ENCODE measurements around the gene RAD51B. TPM values are rescaled to one million over a fixed set of nuclear protein-coding genes. Genes with fewer than 3 reads are reported as not detected.

RAD51B gene
- total RNA-seq, 4 donors from 2014 or later: 5.0 to 31.8 (median 20.6) TPM

- H3K27me3 ChIP-seq: no peaks in the 10 kb centered on the region
- intact Hi-C loops (cut with DNase I; ENCODE audit: low total_unique reads): no loop called here
- no peaks in the 10 kb centered on the region for H3K36me3 ChIP-seq
- no peak for TF ChIP-seq POLR2A (IDR thresholded peaks at IDR 0.05)
- TF ChIP-seq POLR2AphosphoS5 (IDR thresholded peaks at IDR 0.05): no peak
- TF ChIP-seq EP300 (IDR thresholded peaks at IDR 0.05; ENCODE audit: low read depth): no peak
- no peak for TF ChIP-seq CTCF (IDR thresholded peaks at IDR 0.05)
- no peak for DNase-seq
- 67 to 70% methylated on average over 4 of the region's 4 CpGs for WGBS, 2 donors (ENCODE audit: low coverage in 1 of 2)
- H3K4me3 ChIP-seq: no peak overlapping the region
- in situ Hi-C loops (cut with MboI; ENCODE audit: low pct_ligation_motif_present in 1 of 4, low pct_unique_long_range_greater_than_20kb in 1 of 4, low sequenced_read_pairs in 3 of 4): no loop called here
- H3K27ac ChIP-seq: peak overlapping the region; percentile 61 to 82 (median 70)
- peaks cover 4 to 35% (median 7%) of the 10 kb centered on the region in 4 donors for H3K4me1 ChIP-seq
- peaks cover 3% of the 10 kb centered on the region in 2 donors for H3K9me3 ChIP-seq
Measured at GRCh38 chr14:68449561-68450181, 630.1 kb downstream of the RAD51B start.

- Histone ChIP-seq H3K4me1 (peaks cover 4 to 31% (median 7%) of the 10 kb centered on the region in 4 donors), H3K36me3 (no peaks in the 10 kb centered on the region), H3K9me3 (peaks cover 3 to 7% of the 10 kb centered on the region in 2 donors), H3K4me3 (no peak overlapping the region), H3K27ac (peak overlapping the region; percentile 58 to 82 (median 70)), H3K27me3 (no peaks in the 10 kb centered on the region)
- in situ Hi-C loops (cut with MboI; ENCODE audit: low pct_ligation_motif_present in 1 of 4, low pct_unique_long_range_greater_than_20kb in 1 of 4, low sequenced_read_pairs in 3 of 4) (no loop called here), intact Hi-C loops (cut with DNase I; ENCODE audit: low total_unique reads) (no loop called here)
- 81 to 91% methylated on average over 4 to 11 of the region's 11 CpGs for WGBS, 2 donors (ENCODE audit: low coverage in 1 of 2)
- no peak for DNase-seq
- TF ChIP-seq CTCF (IDR thresholded peaks at IDR 0.05) (no peak), POLR2AphosphoS5 (IDR thresholded peaks at IDR 0.05) (no peak), POLR2A (IDR thresholded peaks at IDR 0.05) (no peak), EP300 (IDR thresholded peaks at IDR 0.05; ENCODE audit: low read depth) (no peak)
Measured at GRCh38 chr14:68450391-68451120, 631.0 kb downstream of the RAD51B start.

- no peak overlapping the region for H3K4me3 ChIP-seq
- in situ Hi-C loops (cut with MboI; ENCODE audit: low pct_ligation_motif_present in 1 of 4, low pct_unique_long_range_greater_than_20kb in 1 of 4, low sequenced_read_pairs in 3 of 4): no loop called here
- H3K27ac ChIP-seq: peak overlapping the region; percentile 58 to 82 (median 70)
- intact Hi-C loops (cut with DNase I; ENCODE audit: low total_unique reads): no loop called here
- H3K9me3 ChIP-seq: peaks cover 3 to 7% of the 10 kb centered on the region in 2 donors
- 81 to 85% methylated on average over 3 to 4 of the region's 4 CpGs for WGBS, 2 donors (ENCODE audit: low coverage in 1 of 2)
- H3K36me3 ChIP-seq: no peaks in the 10 kb centered on the region
- TF ChIP-seq POLR2AphosphoS5 (IDR thresholded peaks at IDR 0.05) (peak in 1 of 3 donors; percentile 27), CTCF (IDR thresholded peaks at IDR 0.05) (no peak)
- H3K27me3 ChIP-seq: no peaks in the 10 kb centered on the region
- DNase-seq: no peak
- peaks cover 4 to 31% (median 7%) of the 10 kb centered on the region in 4 donors for H3K4me1 ChIP-seq
Measured at GRCh38 chr14:68451696-68452373, 632.3 kb downstream of the RAD51B start.

- in situ Hi-C loops (cut with MboI; ENCODE audit: low pct_ligation_motif_present in 1 of 4, low pct_unique_long_range_greater_than_20kb in 1 of 4, low sequenced_read_pairs in 3 of 4) (no loop called here), intact Hi-C loops (cut with DNase I; ENCODE audit: low total_unique reads) (no loop called here)
- WGBS, 2 donors (ENCODE audit: low coverage in 1 of 2): 0 to 37% methylated on average over 1 of the region's 1 CpG
Measured at GRCh38 chr14:68458253-68458652, 638.7 kb downstream of the RAD51B start.

More at GRCh38 chr14:68458253-68458652, 638.7 kb downstream of the RAD51B start:
- Histone ChIP-seq H3K4me3 (no peak overlapping the region), H3K27ac (peak overlapping the region; percentile 45 to 75 (median 58)), H3K27me3 (no peaks in the 10 kb centered on the region), H3K9me3 (peaks cover 3 to 7% of the 10 kb centered on the region in 2 donors), H3K4me1 (peaks cover 10 to 27% (median 14%) of the 10 kb centered on the region in 4 donors), H3K36me3 (no peaks in the 10 kb centered on the region)
- DNase-seq: no peak
- TF ChIP-seq CTCF (IDR thresholded peaks at IDR 0.05) (no peak), POLR2A (IDR thresholded peaks at IDR 0.05) (no peak), EP300 (IDR thresholded peaks at IDR 0.05; ENCODE audit: low read depth) (no peak), POLR2AphosphoS5 (IDR thresholded peaks at IDR 0.05) (no peak)
